ENCODE data around the gene MAD2L2.

MAD2L2 gene

DNA sequence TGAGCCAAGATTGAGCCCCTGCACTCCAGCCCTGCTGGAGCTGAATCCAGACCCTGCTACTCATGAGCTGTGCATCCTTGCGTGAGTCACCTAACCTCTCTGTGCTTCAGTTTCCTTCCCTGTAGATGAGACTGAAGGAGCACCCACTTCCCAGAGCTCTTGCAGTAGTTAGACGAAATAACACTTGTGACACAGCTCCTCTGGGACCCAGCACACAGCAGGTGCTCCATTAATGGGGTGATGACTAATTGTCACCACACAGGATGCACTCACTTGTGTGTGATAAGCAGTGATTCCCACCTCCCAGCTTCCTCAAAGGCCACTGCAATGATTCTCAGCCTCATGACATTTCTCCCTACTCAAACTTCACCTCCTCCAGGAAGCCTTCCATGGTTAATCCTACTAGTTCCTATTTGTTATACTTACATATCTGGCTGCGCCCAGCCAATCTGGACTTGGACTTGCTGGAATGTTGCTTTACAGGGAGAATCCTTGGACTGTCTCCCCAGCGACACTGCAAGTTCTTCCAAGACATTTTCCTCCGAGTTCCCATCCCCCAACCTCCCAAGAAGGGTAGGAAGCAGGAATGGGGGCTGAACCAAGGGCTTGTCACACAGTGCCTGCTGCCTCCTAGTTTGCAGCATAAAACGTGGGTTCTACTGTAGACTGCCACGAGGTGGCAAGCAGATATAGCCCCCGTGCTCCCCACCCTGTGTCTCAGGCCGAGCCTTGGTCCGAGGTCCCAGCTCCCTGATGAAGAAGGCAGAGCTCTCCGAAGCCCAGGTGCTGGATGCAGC is 27.8 kb upstream of the MAD2L2 start:
- no peaks in the 10 kb centered on the region for H3K36me3 ChIP-seq (ENCODE audit: control insufficient read depth, insufficient read depth, low read length)
- TF ChIP-seq, protein P1, sequence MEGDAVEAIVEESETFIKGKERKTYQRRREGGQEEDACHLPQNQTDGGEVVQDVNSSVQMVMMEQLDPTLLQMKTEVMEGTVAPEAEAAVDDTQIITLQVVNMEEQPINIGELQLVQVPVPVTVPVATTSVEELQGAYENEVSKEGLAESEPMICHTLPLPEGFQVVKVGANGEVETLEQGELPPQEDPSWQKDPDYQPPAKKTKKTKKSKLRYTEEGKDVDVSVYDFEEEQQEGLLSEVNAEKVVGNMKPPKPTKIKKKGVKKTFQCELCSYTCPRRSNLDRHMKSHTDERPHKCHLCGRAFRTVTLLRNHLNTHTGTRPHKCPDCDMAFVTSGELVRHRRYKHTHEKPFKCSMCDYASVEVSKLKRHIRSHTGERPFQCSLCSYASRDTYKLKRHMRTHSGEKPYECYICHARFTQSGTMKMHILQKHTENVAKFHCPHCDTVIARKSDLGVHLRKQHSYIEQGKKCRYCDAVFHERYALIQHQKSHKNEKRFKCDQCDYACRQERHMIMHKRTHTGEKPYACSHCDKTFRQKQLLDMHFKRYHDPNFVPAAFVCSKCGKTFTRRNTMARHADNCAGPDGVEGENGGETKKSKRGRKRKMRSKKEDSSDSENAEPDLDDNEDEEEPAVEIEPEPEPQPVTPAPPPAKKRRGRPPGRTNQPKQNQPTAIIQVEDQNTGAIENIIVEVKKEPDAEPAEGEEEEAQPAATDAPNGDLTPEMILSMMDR (IDR thresholded peaks at IDR 0.05; ENCODE audit: insufficient read depth, low read length, poor library complexity, severe bottlenecking), result no peak
- DNase-seq (ENCODE audit: extremely low read depth, insufficient read length), result no peak
- H3K4me3 ChIP-seq (replicated peaks; ENCODE audit: low read depth, low read length), result no peak overlapping the region
- peaks cover 2% of the 10 kb centered on the region; the same call in 1 of the 2 replicates for H3K27me3 ChIP-seq (replicated peaks; ENCODE audit: control insufficient read depth, insufficient read depth, low read length)

DNA sequence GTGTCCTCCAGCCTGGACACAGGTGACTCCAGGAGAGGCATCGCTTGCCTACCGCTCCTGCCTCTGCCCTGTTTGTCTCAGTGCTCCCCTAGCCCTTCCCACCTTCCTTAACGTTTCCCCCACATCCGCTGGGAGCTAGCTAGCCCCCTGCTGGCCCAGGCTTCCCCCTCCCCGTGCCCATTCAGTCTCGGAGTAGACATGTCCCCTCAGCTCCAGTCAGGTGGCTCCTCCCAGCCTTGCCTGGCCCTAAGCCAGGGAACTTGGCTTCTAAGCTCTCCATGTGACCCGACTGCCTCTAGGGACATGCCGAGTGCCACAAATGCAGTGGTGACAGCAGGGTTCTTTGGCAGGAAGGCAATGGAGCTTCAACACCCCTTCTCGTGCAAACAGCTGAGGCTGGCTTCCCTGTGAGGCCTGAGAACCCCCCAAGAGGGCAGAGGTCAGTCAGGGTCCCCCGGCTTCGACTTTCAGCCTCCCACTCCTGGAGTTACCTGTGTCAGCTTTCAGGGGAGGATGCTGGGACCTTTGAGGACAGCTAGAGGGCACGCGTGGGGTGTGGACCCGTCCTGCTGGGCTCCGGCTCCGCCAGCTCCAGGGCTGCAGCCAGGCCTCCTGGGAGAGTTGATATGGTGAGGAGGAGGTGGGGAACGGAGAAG is 26.8 kb upstream of the MAD2L2 start:
- H3K27me3 ChIP-seq (replicated peaks; ENCODE audit: control insufficient read depth, insufficient read depth, low read length), result peaks cover 2% of the 10 kb centered on the region; the same call in 1 of the 2 replicates
- no peak for DNase-seq (ENCODE audit: extremely low read depth, insufficient read length)
- TF ChIP-seq, protein P1 (IDR thresholded peaks at IDR 0.05; ENCODE audit: insufficient read depth, low read length, poor library complexity, severe bottlenecking), result no peak
- H3K4me3 ChIP-seq (replicated peaks; ENCODE audit: low read depth, low read length), result no peak overlapping the region
- no peaks in the 10 kb centered on the region for H3K36me3 ChIP-seq (ENCODE audit: control insufficient read depth, insufficient read depth, low read length)

DNA sequence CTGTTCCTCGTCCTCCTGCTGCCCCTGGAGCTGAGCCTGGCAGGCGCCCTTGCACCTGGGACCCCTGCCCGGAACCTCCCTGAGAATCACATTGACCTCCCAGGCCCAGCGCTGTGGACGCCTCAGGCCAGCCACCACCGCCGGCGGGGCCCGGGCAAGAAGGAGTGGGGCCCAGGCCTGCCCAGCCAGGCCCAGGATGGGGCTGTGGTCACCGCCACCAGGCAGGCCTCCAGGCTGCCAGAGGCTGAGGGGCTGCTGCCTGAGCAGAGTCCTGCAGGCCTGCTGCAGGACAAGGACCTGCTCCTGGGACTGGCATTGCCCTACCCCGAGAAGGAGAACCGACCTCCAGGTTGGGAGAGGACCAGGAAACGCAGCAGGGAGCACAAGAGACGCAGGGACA is 25.3 kb upstream of the MAD2L2 start:
- H3K36me3 ChIP-seq (ENCODE audit: control insufficient read depth, insufficient read depth, low read length), result no peaks in the 10 kb centered on the region

DNA sequence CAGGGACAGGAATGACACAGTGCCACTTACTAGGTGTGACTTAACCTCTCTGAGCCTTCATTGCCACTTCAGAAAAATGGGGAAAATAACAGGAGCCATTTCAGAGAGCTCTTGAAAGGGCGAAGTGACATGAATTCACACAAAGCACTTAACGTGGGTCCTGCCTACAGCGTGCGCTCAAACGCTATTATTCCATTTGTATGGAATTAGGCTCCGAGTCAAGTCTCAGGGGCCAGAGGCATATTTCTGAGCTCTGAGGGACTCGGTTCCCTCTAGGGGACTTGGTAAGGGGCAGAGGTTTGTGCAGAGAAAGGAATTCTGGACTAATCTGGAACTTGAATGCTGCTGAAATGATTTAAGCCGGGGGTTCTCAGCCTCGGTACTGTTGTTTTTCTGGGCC is 24.6 kb upstream of the MAD2L2 start:
- Histone ChIP-seq H3K27me3 (replicated peaks; ENCODE audit: control insufficient read depth, insufficient read depth, low read length) (peaks cover 2% of the 10 kb centered on the region; the same call in 1 of the 2 replicates), H3K36me3 (ENCODE audit: control insufficient read depth, insufficient read depth, low read length) (no peaks in the 10 kb centered on the region), H3K4me3 (replicated peaks; ENCODE audit: low read depth, low read length) (no peak overlapping the region)
- no peak for DNase-seq (ENCODE audit: extremely low read depth, insufficient read length)
- TF ChIP-seq, protein P1 (IDR thresholded peaks at IDR 0.05; ENCODE audit: insufficient read depth, low read length, poor library complexity, severe bottlenecking), result no peak

More for the DNA sequence above, 25.3 kb upstream of the MAD2L2 start:
- DNase-seq (ENCODE audit: extremely low read depth, insufficient read length), result no peak
- TF ChIP-seq, protein P1 (IDR thresholded peaks at IDR 0.05; ENCODE audit: insufficient read depth, low read length, poor library complexity, severe bottlenecking), result no peak
- peaks cover 2% of the 10 kb centered on the region; the same call in 1 of the 2 replicates for H3K27me3 ChIP-seq (replicated peaks; ENCODE audit: control insufficient read depth, insufficient read depth, low read length)
- H3K4me3 ChIP-seq (replicated peaks; ENCODE audit: low read depth, low read length), result no peak overlapping the region

DNA sequence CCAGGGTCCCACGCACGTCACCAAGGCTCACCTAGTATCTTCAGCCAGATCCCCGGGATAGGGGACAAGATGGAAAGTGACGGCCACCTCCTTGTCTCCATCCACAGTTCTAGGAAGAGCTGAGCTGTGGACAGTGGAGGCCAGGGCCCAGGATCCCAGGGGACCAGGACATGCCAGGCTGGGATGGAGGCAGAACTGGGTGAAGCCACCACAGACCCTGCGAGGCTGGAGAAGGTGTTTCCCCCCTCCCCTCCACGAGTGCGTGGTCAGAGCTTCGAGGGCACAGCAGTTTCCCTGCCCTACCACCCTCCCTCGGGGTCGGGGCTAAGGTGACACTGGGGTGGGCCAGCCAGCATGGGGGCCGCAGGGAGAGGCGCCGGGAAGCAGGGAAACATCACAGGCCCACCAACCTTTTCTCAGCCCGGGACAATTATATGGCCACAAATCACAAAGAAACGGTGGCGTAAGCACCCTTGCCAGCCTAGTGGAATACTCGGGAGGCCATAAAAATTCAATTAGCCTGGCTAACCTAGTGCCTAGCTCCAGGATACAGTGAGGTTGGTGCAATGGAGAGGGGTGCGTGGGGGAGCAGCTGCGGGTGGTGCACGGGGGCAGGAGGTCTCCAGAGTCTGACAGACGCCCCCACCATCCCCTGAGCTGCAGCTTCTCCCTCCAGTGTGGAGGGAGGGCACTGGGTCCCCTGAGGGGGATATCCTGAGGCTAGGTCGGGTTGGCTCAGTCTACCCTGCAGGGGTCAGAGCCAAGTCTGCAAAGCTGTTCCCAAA is 23.9 kb upstream of the MAD2L2 start:
- peaks cover 2% of the 10 kb centered on the region; the same call in 1 of the 2 replicates for H3K27me3 ChIP-seq (replicated peaks; ENCODE audit: control insufficient read depth, insufficient read depth, low read length)
- H3K36me3 ChIP-seq (ENCODE audit: control insufficient read depth, insufficient read depth, low read length), result no peaks in the 10 kb centered on the region
- DNase-seq (ENCODE audit: extremely low read depth, insufficient read length), result no peak
- no peak overlapping the region for H3K4me3 ChIP-seq (replicated peaks; ENCODE audit: low read depth, low read length)
- TF ChIP-seq, protein P1 (IDR thresholded peaks at IDR 0.05; ENCODE audit: insufficient read depth, low read length, poor library complexity, severe bottlenecking), result no peak

Measured in GM06990 (cell line).